GM04503 (cell line): ENCODE results near the gene ADRA1B.
A peak's percentile ranks its signal among the peaks of the same experiment; 100 is the strongest.

Source experiments
- DNase-seq: peaks from one replicate; pipeline ENCODE4 v3.0.0-alpha.2; 2012; ENCODE audit warnings: low read depth

ADRA1B gene

GRCh38 chr5:159901772-159902171 lies 14.5 kb upstream of the ADRA1B start:
- no peak for DNase-seq

GRCh38 chr5:159902444-159903121 lies 13.7 kb upstream of the ADRA1B start:
- DNase-seq: no peak

GRCh38 chr5:159903131-159903530 lies 13.2 kb upstream of the ADRA1B start:
- no peak for DNase-seq

GRCh38 chr5:159904874-159905273 lies 11.4 kb upstream of the ADRA1B start:
- no peak for DNase-seq

GRCh38 chr5:159905496-159905895 lies 10.8 kb upstream of the ADRA1B start:
- DNase-seq: peak; percentile 85

- DNase-seq: no peak
Observed at GRCh38 chr5:159906463-159906862, 9.8 kb upstream of the ADRA1B start.

- DNase-seq: no peak
Observed at GRCh38 chr5:159906943-159907342, 9.3 kb upstream of the ADRA1B start.

GRCh38 chr5:159907689-159908590 lies 8.3 kb upstream of the ADRA1B start:
- DNase-seq: no peak

- DNase-seq: no peak
Observed at GRCh38 chr5:159908591-159908940, 7.7 kb upstream of the ADRA1B start.

- no peak for DNase-seq
Observed at GRCh38 chr5:159909126-159909525, 7.2 kb upstream of the ADRA1B start.

GRCh38 chr5:159910207-159910842 lies 6.0 kb upstream of the ADRA1B start:
- no peak for DNase-seq

- DNase-seq: no peak
Observed at GRCh38 chr5:159910843-159911229, 5.4 kb upstream of the ADRA1B start.

GRCh38 chr5:159911349-159911748 lies 4.9 kb upstream of the ADRA1B start:
- no peak for DNase-seq

GRCh38 chr5:159912033-159912800 lies 4.1 kb upstream of the ADRA1B start:
- DNase-seq: no peak

- no peak for DNase-seq
Observed at GRCh38 chr5:159913048-159913447, 3.2 kb upstream of the ADRA1B start.

- no peak for DNase-seq
Observed at GRCh38 chr5:159913501-159913900, 2.8 kb upstream of the ADRA1B start.

GRCh38 chr5:159916841-159917761 lies 819 bp downstream of the ADRA1B start:
- DNase-seq: no peak

- DNase-seq: no peak
Observed at GRCh38 chr5:159917994-159918393, 1.7 kb downstream of the ADRA1B start.

GRCh38 chr5:159921721-159922120 lies 5.4 kb downstream of the ADRA1B start:
- DNase-seq: no peak

- DNase-seq: no peak
Observed at GRCh38 chr5:159923008-159923407, 6.7 kb downstream of the ADRA1B start.
